HG02870 (cell line): ENCODE results near the gene CCR3.

ENCODE experiments used
- ATAC-seq: cut with Tn5 transposase; IDR thresholded peaks from one replicate; pipeline ENCODE4 v1.9.1; 2021; ENCODE audit warnings: mild to moderate bottlenecking, moderate library complexity; ENCODE audit not compliant: unreplicated experiment

CCR3 gene

DNA sequence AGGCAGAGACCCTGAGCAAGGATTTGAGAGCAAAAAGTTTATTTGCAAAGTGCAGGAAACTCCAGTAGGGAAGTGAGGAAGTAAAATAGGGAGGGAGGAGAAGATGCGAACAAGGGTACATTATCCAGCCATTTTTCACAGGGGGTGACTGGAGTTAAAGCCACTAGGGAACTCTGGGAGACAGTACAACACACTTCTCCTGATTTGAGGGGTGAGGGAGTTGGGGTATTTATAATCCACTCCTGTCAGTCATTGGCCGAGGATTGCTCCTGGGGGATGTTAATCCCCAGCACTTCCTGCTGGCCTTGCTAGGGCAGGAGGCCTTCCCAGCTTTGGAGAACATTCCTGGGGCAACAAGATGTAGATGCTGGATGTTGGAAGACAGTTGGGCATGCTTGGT lies 28.2 kb downstream of the CCR3 start:
- ATAC-seq, result no peak

DNA sequence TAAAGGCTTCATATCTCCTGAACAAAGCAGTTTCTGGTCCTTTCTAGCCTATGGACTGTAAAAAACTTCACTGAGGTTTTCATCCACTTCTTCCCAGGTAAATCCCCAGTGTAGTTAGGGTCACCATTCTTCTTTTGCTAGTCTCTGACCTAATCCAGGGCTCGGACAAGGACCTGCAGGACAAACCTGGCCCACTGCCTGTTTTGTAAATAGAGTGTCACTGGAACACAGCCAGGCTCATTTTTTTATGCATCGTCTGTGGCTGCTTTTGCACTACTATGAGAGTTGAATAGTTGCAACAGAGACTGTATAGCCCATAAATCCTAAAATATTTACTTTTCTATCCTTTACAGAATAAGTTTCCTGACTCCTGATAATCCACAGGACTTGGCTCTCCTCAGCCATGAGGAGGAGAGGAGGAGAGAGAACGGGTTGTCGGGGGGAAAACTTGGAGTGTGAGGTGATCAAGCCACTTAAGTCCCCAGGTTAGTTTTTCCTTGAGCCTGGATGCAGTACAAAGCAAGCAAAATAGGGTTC lies 29.0 kb downstream of the CCR3 start:
- ATAC-seq, result no peak

DNA sequence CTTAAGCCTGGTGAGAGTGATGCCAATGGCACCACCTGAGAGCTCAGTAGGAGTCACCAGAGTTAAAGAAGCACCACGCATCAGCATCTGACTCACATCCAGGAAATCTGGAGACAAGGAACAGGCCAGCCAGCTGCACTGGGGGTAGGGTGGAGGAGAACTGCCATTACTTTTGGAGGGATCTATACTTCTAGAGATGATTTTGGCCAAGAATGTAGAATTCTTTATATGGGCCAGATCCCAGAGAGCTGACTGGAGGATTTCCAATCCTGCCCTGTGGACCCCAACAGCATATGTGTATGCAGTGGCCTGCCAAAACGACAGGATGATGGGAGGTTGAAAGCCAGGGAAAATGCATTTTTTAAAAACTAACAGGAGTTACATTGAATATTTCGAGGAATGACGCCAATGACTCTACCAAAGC lies 29.8 kb downstream of the CCR3 start:
- ATAC-seq, result no peak

DNA sequence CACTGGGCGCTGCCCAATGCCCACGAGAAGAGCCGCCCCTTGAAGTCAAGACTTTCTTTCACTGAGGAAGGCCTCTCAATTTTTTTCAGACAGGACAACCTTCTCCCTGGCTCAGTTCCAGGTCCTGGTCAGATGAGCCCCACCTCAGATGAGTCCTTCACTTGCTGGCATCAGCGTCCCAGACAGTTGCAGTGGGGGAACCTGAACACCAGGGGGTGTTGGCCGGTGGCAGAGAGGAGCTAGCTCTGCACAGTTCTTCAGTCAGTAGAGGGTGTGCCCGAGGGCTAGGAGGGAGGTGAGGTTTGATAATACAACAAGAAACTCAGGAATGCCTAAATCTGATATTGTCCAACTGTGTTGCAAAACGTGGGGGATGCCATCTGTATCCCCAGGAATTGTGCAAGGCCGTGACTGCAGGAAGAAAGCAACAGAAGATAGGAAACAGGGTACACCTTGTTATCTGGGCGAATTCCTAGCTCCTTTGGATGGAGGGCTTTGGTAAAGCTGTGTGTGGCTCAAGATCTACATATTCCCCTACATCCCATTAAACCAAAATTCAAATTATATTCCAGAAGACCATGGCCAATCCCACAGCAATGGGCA lies 34.3 kb downstream of the CCR3 start:
- ATAC-seq, result no peak

DNA sequence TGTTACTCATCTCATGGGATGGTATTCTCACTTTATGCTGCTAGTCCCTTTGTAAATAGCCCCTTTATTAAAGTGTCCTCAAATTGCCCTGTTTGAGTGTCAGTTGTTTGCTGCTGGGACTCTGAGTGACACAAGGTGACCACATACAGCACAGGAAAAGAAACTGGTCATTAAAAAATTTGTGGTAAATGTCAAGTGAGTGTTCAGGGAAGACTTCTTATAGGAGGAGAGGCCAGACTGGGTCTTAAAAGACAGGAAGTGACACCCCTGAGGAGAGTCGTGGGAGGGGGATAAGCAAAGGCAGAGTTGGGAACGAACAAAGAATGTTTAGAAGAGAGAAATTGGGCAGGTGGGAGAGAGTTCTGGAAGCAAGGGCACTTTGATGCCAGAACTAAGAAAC lies 35.2 kb downstream of the CCR3 start:
- ATAC-seq, result no peak

DNA sequence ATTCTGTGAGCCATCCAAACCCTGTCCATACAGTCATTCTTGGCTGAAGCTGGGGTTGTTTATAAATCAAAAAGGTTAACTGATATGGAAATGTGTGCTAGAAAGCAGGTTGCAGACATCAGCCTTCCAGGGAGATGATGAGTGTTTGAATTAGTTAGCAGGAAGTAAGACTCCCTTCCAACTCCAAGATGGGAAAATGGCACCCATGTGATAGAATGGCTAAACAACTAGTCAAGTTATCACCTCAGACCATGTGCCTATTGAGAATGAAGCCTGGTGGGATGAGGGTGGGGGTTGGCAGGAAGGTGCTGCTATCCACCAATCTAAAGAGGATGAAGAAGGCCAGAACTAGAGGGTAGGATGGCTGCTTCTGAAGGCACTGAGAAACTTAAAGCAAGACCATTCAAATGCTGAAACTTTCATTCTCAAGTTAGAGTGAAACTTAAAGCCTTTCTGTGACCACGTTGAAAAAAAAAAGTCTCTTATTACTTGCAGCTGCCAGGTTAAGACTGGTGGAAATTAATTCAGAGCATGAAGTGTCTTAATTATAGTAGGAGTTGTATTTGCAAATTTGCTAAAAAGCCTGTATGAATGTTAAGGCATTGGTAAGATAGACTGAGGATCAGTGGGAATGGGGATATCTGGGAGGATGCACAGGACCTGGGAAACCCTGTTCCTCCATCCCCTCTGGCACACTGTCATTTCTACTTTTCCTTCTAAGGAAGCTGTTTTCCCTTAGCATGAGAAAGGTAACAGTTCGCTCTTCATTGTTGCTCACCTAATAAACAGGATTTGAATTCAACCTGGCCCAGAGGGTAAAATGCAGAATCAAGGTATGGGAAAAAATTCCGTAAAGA lies 36.8 kb downstream of the CCR3 start:
- ATAC-seq, result no peak

DNA sequence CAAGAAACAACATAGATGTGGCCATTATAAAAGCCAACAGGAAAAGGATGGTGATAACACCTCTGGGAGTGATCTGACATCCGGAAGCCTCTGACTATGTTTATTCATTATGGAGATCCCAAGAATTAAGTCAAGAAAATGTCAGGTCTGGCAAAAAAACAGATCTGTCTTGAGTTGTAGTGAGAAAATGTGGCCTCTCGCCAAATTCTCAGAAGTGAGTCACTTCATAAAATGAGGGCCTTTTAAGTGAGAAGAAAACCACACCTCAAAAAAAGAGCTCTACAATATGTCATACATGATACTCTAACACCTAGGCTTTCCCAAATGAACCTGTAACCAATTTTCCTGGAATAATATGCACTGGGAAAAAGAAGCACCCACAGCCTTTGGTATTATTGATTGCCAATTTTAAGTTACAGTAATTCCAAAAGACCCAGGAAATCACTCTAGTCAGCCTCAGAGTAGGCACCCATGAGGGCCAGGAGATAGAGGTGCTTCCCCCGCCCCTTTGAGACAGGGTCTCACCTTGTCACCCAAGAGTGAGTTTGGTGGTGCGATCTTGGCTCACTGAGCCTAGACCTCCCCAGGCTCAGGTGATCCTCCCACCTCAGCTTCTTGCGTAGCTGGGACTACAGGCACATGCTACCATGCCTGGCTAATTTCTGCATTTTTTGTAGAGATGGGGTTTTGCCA lies 38.0 kb downstream of the CCR3 start:
- ATAC-seq, result no peak

DNA sequence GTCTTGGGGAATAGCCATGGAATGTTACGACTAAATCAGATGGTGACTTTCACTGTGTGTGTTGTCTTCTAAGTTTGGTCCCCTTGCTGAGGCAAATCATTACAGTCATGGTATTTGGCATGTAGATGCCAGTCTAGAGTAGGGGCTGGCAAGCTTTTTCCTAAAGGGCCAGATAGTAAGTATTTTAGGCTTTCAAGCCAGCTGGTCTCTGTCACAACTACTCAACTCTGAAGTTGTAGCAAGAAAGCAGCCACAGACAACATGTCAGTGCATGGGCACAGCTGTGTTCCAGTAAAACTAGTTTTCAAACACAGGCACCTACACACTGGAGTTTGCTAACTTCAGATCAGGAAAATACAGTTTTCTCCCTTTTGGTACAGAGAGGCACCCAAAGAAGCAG lies 39.3 kb downstream of the CCR3 start:
- no peak for ATAC-seq

DNA sequence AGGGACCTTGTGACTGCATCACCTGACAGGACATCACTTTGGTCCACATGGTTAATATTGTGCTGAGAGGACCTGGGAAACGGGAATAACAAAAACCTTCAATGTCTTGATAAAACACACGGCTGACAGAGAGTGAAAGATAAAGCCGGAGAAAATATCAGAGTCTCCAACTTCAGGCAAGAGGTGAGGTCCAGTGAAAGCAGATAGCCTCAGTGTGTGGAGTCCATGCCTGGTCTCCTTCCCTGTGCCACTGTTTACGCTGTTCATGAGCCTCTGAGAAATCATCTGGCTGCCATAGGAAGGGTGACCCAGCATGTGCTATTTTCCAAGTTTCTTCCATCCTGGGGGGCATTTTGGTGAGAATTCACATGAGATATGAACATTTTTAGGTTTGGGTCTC lies 39.8 kb downstream of the CCR3 start:
- no peak for ATAC-seq

DNA sequence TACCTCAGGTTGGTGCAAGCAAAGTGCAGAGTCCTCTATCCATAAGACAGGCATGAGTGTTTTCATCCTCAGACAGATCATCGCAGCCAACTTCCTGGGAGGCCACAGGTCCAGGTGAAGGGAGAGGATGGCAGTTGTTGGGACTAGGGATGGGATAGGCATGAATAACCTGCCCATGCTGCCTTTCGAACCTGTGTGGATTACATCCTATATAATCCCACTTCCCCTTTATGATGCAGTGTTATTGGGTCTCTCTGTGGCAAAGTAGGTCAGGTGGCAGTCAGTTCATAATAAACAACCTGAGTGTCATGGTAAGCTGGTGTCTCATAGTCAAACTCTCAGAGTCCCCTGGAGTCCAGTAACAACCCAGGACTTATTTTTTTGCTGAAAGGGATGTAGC lies 40.4 kb downstream of the CCR3 start:
- ATAC-seq, result no peak

DNA sequence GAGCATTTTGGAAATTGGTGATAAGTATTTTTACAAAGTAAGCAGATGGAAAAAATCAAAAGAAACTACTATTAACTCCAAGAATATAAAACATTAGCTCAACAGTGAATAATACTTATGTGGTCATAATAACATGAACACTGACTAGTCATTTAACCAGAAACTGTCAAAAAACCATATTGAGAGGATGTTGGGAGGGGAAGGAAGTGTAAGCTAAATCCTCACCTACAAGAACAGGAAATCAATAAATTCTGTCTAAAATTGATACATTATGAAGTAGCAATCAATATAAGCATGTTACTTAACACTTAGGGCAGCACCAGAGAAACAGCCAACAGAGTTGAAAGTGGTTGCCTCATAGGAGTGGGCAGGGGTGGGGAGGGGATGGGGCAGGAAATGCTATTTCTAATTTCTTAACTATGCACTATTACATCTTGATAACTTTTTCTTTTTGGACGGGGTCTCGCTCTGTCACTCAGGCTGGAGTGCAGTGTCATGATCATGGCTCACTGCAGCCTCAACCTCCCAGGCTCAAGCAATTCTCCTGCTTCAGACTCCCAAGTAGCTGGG lies 41.7 kb downstream of the CCR3 start:
- no peak for ATAC-seq

DNA sequence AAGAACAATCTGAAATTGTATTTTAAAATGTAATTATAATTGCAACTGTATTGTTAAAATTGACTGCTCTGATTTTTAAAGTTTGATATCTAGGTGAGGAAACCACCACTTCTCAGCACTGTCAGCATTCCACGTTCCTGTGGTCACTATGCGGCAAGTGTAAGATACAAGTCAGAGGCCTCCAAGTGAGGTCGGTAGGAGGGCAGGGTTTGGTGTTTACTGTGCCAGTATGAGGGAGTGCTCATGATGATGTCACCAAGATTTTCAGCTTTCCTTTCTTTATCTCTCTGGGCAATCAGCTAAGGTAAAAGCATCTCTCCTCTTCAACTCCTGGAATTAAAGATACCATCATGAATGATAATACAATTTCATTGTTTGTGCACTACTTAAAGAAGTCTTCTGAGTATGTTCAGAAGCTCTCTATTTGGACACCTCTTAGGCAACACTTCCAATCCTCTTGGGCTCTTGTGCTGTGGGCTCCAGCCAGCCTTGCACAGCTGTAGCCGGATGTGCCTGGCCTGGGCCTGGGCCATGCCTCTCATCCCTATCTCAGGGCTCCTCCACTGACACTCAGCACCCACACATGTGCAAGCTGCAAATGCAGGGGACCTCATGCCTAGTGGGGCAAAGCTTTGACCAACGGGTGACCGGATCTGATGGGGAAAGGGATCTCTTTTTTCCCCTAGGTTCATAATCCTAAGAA lies 42.9 kb downstream of the CCR3 start:
- ATAC-seq, result no peak

DNA sequence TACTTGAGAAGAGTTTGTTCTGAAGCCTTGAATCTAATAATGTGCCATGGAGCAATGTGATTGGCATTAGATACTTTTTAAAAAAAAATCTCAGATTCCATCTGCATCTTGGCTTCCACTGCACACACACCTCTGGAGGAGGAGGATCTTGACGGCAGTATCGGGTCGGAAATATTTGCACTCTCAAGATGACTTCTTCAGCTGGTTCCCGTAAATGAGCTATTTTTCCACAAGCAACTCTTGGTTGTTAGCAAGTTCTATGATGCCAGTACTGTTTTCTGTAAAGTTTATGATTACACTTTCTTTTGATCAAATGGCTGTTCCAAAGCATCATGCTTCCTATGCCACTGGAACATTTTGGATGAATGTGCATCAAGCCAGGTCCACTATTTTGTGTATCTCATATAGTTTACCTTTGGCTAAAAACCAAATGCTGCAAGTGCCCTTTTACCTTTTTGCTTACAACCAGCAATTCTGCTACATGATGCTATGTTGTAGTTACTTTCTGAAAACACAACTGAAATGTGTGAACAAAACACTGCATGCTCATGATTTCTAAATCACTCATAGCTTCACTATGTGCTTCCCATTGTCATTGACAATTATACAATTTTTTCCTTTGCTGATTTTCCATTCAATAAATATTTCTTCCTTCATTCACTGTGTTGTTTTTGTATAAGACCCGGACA lies 43.8 kb downstream of the CCR3 start:
- ATAC-seq, result no peak

DNA sequence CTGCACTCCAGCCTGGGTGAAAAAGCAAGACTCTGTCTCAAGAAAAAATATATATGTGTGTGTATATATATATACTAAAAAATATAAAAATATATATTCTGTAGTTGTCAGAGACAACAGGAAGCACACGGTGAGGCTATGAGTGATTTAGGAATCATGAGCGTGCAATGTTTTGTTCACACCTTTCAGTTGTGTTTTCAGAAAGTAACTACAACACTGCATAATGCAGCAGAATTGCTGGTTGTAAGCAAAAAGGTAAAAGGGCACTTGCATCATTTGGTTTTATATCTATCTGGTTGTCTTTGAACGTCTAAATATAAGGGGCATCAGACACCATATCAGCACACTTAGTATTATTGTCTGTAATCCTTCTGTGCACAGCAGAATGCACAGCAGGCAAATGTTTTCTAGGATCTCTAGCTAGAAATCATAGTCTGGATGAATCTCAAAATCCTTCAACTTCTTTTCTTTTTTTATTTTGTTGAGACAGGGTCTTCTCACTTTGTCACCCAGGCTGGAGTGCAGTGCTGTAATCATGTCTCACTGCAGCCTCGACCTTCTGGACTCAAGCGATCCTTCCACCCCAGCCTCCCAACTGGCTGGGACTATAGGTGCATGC lies 44.8 kb downstream of the CCR3 start:
- ATAC-seq, result no peak

DNA sequence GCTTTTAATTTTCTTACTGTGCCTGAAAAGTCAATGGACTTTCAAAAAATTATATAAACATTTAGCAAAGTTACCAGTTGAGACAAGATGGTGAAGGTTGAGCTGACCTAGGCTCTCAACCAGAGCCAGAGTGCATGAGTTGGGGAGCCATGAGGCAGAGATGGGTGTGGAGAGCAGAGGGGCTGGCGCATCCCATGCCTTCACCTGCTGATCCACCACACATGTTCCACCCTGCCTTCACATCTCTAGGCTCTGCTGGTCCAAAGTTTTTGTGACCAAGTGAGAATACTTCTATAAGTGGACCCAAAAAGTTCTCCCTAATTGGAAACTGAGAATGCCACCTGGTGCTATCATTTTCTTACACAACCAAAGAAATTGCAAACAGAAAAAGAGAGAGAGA lies 47.3 kb downstream of the CCR3 start:
- no peak for ATAC-seq

DNA sequence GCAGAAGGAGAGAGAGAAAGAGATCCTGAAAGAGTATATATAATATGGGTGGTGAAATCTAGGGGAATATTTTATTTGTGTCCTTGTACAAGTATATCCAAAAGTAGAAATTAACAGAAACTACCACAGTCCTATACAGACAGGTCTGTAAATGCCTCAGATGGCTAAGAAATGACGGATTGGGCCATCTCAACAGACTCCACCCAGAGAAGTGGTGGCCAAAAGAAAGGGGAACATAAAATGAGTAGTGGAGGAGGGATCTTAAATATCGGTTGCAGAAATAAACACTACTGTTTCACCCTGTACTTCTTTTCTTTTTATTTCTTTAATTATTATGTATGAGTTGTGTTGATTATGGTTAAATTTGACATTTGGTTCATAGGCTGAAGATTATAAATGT lies 47.7 kb downstream of the CCR3 start:
- ATAC-seq, result no peak

DNA sequence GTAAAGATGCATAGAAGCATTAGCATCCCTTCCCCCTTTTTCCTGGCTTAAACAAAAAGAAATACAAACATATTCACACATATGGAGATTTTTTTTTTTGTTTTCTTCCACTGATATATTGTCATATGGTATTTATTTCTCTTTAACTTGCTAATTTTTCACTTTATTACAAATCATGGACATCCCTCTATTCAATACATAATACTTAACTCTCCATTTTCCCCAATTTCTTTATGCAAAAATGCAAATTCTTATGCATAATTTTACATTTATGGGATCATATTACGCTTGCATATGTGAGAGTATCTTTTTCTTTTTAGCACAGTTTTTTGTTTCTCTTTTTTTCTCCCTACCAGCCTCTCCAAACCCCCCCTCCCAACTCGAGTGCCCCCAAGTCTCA lies 48.8 kb downstream of the CCR3 start:
- ATAC-seq, result no peak

DNA sequence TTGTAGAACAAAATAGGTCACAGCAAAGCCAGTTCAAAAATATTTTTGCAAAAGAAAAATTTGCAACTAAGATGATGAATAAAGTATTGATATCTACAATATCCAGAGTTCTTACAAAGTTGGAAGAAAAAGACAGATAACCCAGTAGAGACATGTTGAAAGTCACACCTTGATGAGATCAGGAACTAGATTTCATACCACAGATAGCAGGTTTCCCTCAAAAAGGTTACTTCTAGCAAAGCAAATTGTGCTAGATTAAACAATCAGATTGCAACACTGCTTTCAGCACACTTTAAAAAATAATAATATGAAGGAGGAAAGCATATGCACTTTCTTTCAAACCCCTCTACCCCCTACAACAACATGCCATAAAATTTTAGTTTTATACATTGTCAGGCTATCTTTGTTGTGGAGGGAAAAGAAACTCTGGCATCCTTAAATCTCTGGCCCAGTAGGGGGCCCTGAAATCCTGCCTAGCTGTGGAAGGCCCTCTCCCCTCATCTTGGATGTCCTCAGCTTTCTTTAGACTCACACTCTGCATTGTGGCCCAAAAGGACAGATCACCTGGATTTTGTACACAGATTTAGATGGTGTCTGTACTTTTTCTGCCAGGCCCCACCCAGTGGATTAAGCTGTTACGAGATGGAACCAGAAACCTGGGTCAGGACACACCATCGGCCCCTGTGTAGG lies 50.9 kb downstream of the CCR3 start:
- no peak for ATAC-seq
